Loucy (cell line): ENCODE results near the gene FCHO1.

ENCODE experiments used
- H2AFZ ChIP-seq: fragments of 200-600 bp; sonication (generic); 2 replicates; pipeline ENCODE4 v1.6.0; 2016; ENCODE audit warnings: antibody characterized with exemption, mild to moderate bottlenecking, low read length, moderate library complexity
- H3F3A ChIP-seq: fragments of 200-600 bp; 2 replicates; pipeline ENCODE4 v1.6.0; 2016; ENCODE audit warnings: antibody characterized with exemption, low read depth, mild to moderate bottlenecking
- H3K27me3 ChIP-seq: fragments of 200-600 bp; sonication (generic); 2 replicates; pipeline ENCODE4 v1.6.1; 2014; ENCODE audit warnings: low read length, mild to moderate bottlenecking; ENCODE audit not compliant: insufficient read depth, poor library complexity, severe bottlenecking
- H3K36me3 ChIP-seq: fragments of 200-600 bp; sonication (generic); 2 replicates; pipeline ENCODE4 v1.6.1; 2016; ENCODE audit warnings: low read length; ENCODE audit not compliant: insufficient read depth
- H3K4me1 ChIP-seq: fragments of 200-600 bp; sonication (generic); 2 replicates; pipeline ENCODE4 v1.5.1; 2014; ENCODE audit warnings: low read length, mild to moderate bottlenecking; ENCODE audit not compliant: insufficient read depth, poor library complexity, severe bottlenecking
- H3K4me2 ChIP-seq: fragments of 200-600 bp; sonication (generic); 2 replicates; pipeline ENCODE4 v1.6.0; 2014; ENCODE audit warnings: antibody characterized with exemption, low read length, low read depth, mild to moderate bottlenecking; ENCODE audit not compliant: poor library complexity, severe bottlenecking
- H3K4me3 ChIP-seq: fragments of 200-600 bp; sonication (generic); 2 replicates; pipeline ENCODE4 v1.5.1; 2014; ENCODE audit warnings: low read length, mild to moderate bottlenecking, mixed read lengths; ENCODE audit not compliant: poor library complexity, severe bottlenecking
- H3K79me2 ChIP-seq: fragments of 200-600 bp; sonication (generic); 2 replicates; pipeline ENCODE4 v1.6.1; 2014; ENCODE audit warnings: low read length; ENCODE audit not compliant: insufficient read depth
- H3K9ac ChIP-seq: fragments of 200-600 bp; sonication (generic); 2 replicates; pipeline ENCODE4 v1.6.0; 2014; ENCODE audit warnings: mild to moderate bottlenecking, low read depth, low read length, moderate library complexity; ENCODE audit not compliant: poor library complexity, severe bottlenecking
- H3K9me2 ChIP-seq: fragments of 200-600 bp; sonication (generic); replicated peaks from 2 replicates; pipeline ENCODE4 v1.6.1; 2016; ENCODE audit warnings: low read depth, low read length, mixed read lengths
- H3K9me3 ChIP-seq: fragments of 200-600 bp; sonication (generic); 2 replicates; pipeline ENCODE4 v1.6.1; 2014; ENCODE audit warnings: mild to moderate bottlenecking, antibody characterized with exemption, low read length, low read depth; ENCODE audit not compliant: insufficient read depth
- H4K20me1 ChIP-seq: fragments of 200-600 bp; sonication (generic); 2 replicates; pipeline ENCODE4 v1.6.0; 2014; ENCODE audit warnings: antibody characterized with exemption, low read length, mild to moderate bottlenecking; ENCODE audit not compliant: insufficient read depth, poor library complexity, severe bottlenecking
- EZH2phosphoT487 ChIP-seq: fragments of 200-600 bp; IDR thresholded peaks from 2 replicates; pipeline ENCODE4 v1.6.1; 2018; ENCODE audit warnings: antibody characterized with exemption, mild to moderate bottlenecking, moderate library complexity, borderline replicate concordance
- TF ChIP-seq, protein P1 (sequence below): fragments of 200-600 bp; sonication (generic); conservative IDR thresholded peaks from 2 replicates; pipeline ENCODE4 v1.5.1; 2014; ENCODE audit warnings: mild to moderate bottlenecking, antibody characterized with exemption, low read length

FCHO1 gene

DNA sequence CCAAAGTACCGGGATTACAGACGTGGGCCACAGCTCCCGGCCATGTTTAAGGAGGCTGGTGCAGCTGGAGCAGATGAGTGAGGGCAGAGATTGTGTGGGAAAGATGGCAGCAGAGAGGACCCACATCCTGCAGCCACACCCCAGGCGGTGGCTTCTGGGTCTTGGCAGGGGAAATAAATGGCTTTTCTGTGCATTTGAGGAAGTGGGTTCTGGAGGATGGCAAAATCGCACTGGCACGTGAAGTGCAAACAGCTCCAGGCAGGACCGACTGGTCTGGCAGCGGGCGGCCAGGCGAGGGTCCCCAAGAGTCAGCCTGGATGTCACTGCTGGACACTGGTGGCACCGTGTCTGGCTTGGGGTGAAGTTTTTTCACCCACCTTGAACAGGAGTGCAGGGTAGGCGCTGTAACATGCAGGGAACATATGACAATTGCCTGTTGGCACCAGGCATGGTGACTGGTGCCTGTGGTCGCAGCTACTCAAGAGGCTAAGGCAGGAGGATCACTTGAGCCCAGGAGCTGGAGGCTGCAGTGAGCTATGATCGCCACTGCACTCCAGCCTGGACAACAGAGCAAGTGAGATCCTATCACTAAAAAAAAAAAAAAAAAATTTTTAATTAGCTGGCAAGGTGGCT lies 52.1 kb downstream of the FCHO1 start:
- no peaks in the 10 kb centered on the region for H3F3A ChIP-seq
- no peaks in the 10 kb centered on the region for H3K9me3 ChIP-seq
- H2AFZ ChIP-seq: 0 out of 2 replicates have a peak overlapping the region, but pooled peaks have one; percentile 76
- H3K9me2 ChIP-seq: no peaks in the 10 kb centered on the region
- no peaks in the 10 kb centered on the region for H3K79me2 ChIP-seq
- H3K36me3 ChIP-seq: no peaks in the 10 kb centered on the region
- TF ChIP-seq, protein P1, sequence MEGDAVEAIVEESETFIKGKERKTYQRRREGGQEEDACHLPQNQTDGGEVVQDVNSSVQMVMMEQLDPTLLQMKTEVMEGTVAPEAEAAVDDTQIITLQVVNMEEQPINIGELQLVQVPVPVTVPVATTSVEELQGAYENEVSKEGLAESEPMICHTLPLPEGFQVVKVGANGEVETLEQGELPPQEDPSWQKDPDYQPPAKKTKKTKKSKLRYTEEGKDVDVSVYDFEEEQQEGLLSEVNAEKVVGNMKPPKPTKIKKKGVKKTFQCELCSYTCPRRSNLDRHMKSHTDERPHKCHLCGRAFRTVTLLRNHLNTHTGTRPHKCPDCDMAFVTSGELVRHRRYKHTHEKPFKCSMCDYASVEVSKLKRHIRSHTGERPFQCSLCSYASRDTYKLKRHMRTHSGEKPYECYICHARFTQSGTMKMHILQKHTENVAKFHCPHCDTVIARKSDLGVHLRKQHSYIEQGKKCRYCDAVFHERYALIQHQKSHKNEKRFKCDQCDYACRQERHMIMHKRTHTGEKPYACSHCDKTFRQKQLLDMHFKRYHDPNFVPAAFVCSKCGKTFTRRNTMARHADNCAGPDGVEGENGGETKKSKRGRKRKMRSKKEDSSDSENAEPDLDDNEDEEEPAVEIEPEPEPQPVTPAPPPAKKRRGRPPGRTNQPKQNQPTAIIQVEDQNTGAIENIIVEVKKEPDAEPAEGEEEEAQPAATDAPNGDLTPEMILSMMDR: no peak
- TF ChIP-seq EZH2phosphoT487: no peak
- no peak overlapping the region for H3K9ac ChIP-seq
- H3K27me3 ChIP-seq: no peaks in the 10 kb centered on the region
- no peaks in the 10 kb centered on the region for H3K4me1 ChIP-seq
- H3K4me2 ChIP-seq: no peak overlapping the region
- no peak overlapping the region for H3K4me3 ChIP-seq
- no peaks in the 10 kb centered on the region for H4K20me1 ChIP-seq

DNA sequence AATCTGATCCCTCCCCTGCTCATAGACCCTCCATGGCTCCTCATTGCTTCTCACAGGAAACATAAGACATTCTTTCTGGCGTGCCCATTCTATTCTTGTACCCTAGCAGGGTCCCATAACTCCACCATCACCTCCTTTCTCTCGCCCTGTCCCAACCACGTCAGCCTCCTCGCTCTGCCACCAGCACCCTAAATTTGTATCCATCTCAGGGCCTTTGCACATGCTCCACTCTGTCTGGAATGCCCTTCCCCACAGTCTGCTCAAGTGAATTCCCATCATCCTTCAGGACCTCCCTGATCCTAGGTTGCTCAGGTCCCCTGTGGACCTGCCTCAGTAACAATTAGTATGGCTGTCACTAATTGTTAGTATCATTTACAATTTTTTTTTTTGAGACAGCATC lies 54.1 kb downstream of the FCHO1 start:
- H3K9ac ChIP-seq: no peak overlapping the region
- no peak overlapping the region for H3K4me2 ChIP-seq
- H3K36me3 ChIP-seq: no peaks in the 10 kb centered on the region
- no peak overlapping the region for H3K4me3 ChIP-seq
- no peaks in the 10 kb centered on the region for H3K4me1 ChIP-seq
- H3F3A ChIP-seq: no peaks in the 10 kb centered on the region
- no peak overlapping the region for H2AFZ ChIP-seq
- H4K20me1 ChIP-seq: no peaks in the 10 kb centered on the region
- no peaks in the 10 kb centered on the region for H3K27me3 ChIP-seq
- no peaks in the 10 kb centered on the region for H3K79me2 ChIP-seq
- no peaks in the 10 kb centered on the region for H3K9me2 ChIP-seq
- TF ChIP-seq EZH2phosphoT487: no peak
- TF ChIP-seq, protein P1: no peak
- no peaks in the 10 kb centered on the region for H3K9me3 ChIP-seq

DNA sequence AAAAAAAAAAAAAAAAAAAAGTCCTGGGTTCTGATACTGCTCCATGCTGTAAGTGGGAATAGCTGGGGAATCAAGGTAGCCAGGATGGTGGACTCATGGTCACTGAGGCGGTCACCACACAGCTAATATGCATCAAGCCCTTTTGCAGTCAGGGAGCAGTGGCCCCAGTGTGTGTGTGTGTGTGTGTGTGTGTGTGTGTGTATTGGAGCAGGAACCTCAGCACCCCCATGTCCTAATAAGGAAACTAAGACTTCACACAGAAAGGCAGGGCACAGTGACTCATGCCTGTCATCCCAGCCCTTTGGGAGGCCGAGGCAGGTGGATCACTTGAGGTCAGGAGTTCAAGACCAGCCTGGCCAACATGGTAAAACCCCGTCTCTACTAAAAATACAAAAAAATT lies 55.7 kb downstream of the FCHO1 start:
- Histone ChIP-seq H3K79me2 (no peaks in the 10 kb centered on the region), H3K36me3 (no peaks in the 10 kb centered on the region), H3K27me3 (no peaks in the 10 kb centered on the region), H4K20me1 (no peaks in the 10 kb centered on the region), H3K4me3 (no peak overlapping the region), H3K9me3 (no peaks in the 10 kb centered on the region), H2AFZ (no peak overlapping the region), H3F3A (no peaks in the 10 kb centered on the region), H3K9me2 (no peaks in the 10 kb centered on the region), H3K4me1 (no peaks in the 10 kb centered on the region), H3K4me2 (no peak overlapping the region), H3K9ac (no peak overlapping the region)
- no peak for TF ChIP-seq EZH2phosphoT487
- TF ChIP-seq, protein P1: no peak
